ENCODE data around the gene MEGF8.

The MEGF8 gene, protein sequence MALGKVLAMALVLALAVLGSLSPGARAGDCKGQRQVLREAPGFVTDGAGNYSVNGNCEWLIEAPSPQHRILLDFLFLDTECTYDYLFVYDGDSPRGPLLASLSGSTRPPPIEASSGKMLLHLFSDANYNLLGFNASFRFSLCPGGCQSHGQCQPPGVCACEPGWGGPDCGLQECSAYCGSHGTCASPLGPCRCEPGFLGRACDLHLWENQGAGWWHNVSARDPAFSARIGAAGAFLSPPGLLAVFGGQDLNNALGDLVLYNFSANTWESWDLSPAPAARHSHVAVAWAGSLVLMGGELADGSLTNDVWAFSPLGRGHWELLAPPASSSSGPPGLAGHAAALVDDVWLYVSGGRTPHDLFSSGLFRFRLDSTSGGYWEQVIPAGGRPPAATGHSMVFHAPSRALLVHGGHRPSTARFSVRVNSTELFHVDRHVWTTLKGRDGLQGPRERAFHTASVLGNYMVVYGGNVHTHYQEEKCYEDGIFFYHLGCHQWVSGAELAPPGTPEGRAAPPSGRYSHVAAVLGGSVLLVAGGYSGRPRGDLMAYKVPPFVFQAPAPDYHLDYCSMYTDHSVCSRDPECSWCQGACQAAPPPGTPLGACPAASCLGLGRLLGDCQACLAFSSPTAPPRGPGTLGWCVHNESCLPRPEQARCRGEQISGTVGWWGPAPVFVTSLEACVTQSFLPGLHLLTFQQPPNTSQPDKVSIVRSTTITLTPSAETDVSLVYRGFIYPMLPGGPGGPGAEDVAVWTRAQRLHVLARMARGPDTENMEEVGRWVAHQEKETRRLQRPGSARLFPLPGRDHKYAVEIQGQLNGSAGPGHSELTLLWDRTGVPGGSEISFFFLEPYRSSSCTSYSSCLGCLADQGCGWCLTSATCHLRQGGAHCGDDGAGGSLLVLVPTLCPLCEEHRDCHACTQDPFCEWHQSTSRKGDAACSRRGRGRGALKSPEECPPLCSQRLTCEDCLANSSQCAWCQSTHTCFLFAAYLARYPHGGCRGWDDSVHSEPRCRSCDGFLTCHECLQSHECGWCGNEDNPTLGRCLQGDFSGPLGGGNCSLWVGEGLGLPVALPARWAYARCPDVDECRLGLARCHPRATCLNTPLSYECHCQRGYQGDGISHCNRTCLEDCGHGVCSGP (N-terminal part only)

DNA sequence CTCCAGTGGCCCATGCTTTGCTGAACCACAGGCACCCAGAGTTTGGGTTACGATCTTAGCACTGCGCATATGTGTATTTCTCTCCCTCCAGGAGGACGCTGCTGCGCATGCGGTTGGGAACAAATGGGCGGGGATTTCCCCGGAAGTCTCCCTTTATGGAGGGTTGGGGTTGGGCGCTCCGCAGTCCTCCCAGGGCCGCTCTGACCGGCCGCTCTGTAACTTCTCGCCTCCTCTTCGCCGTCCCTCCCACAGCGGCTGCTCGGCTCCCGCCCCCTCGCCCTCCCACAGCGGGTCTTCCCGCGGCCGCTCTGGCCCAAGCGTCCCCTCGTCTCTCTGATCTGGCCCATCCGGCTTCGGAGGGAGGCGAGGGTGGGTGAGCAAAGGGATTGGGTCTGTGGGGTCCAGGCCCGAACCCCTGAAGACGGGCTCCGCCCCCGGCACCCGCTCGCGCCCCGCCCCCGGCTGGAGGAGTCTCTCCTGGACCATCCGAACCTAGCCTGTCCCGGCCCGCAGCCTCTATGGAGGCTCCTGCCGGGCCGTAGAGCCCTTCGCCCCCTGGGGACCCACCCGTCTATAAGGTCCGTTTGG is at the start of gene MEGF8:
Gene MEGF8 (plus strand): TSS at position 328 of the 588 bp plus-strand sequence. CDS start 609 bp downstream, outside the sequence.
- Mint-ChIP-seq H3K27ac (peak within 1 kb of the TSS; percentile 91), H3K4me3 (peak within 1 kb of the TSS; percentile 93 to 96), H3K4me1 (peaks cover 29 to 45% of the 10 kb centered on the region in 2 donors), H3K27me3 (peaks cover 11 to 16% of the 10 kb centered on the region in 2 donors), H3K36me3 (peaks cover 4% of the 10 kb centered on the region in 2 donors), H3K9me3 (no peaks in the 10 kb centered on the region)
- ATAC-seq (replicated peaks): peak; percentile 94 to 96
- DNase-seq: peak; percentile 98

DNA sequence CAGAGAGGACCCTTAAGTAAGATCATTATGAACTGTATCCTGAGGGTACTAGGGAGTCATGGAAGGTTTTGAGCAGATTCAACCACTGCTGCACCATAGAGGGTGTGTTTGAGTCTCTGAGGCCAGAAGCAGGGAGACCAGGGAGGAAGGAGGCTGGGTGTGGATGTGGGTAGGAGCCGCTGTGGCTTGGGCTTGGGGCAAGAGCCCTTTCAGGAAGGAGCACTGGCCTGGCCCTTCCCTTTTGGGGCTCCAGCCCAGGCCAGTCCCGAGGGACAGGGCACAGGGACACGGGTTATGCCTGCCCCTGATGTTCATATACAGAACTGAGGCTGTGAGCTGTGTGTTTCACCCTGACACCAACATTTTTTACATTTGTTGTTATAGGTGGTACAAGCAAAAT is 49.2 kb upstream of the MEGF8 start:
- H3K4me3 Mint-ChIP-seq: no peak overlapping the region
- H3K4me1 Mint-ChIP-seq: peaks cover 39 to 53% of the 10 kb centered on the region in 2 donors

DNA sequence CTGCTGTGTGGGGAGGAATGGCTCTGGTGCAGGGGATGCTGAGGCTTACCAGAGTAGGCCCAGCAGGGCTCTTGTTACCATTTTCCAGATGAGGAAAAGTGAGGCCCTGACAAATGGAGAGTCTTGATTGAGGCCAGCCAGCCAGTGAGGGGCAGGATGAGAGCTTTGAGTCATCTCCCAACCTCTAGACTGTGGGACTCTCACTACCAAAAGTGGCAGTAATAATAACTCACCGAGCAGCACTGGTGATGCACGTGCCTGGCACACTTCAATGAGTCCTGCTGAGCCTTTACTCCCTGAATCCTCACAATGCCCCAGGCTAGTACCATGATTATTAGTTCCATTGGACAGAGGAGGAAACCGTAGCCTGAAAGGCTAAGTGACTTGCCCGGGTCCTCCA is 48.6 kb upstream of the MEGF8 start:
- Mint-ChIP-seq H3K9me3 (no peaks in the 10 kb centered on the region), H3K4me3 (no peak overlapping the region), H3K27me3 (no peaks in the 10 kb centered on the region), H3K36me3 (peaks cover 24 to 31% of the 10 kb centered on the region in 2 donors), H3K4me1 (peaks cover 39 to 49% of the 10 kb centered on the region in 2 donors), H3K27ac (no peak overlapping the region)
- ATAC-seq (replicated peaks): no peak
- DNase-seq: no peak

More for the DNA sequence above, 49.2 kb upstream of the MEGF8 start:
- Mint-ChIP-seq H3K9me3 (no peaks in the 10 kb centered on the region), H3K36me3 (peaks cover 29 to 36% of the 10 kb centered on the region in 2 donors), H3K27ac (no peak overlapping the region), H3K27me3 (no peaks in the 10 kb centered on the region)
- ATAC-seq (replicated peaks): no peak
- DNase-seq: no peak

DNA sequence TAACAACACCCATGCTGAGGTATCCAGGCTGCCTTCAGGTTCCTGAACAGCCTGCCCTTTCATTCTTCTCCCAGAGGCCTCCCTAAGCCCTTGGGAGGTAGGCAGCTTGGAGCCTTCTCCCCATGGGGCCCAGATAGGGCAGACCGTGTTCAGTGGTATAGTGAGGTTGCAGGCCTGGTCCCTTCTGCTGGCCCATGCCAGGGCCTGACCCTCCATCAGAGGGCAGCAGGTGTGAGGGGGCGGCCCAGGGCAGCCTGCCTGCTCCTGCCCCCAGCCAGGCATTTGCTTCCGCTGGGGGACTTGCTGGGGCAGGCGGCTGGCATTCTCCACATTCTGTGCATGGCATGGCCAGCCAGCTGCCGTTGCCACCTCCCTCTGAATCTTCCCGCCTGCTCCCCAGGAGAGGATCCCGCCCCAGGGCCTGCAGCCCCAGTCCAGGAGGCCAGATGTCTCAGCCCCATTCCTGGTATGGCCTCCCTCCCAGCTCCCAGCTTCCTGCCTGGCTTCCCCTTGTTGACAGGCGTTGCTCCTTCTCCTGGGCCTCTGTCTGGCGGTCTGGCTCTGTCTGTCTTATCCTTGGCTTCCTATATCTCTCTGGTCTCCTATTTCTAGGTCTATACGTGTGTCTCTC is 47.5 kb upstream of the MEGF8 start:
- ATAC-seq (replicated peaks): no peak
- H3K36me3 Mint-ChIP-seq: peaks cover 21 to 31% of the 10 kb centered on the region in 2 donors
- H3K27me3 Mint-ChIP-seq: no peaks in the 10 kb centered on the region
- H3K27ac Mint-ChIP-seq: peak overlapping the region; percentile 3
- no peaks in the 10 kb centered on the region for H3K9me3 Mint-ChIP-seq
- H3K4me1 Mint-ChIP-seq: peaks cover 45 to 49% of the 10 kb centered on the region in 2 donors
- no peak for DNase-seq
- peak overlapping the region in 1 of 2 donors; percentile 29 for H3K4me3 Mint-ChIP-seq

DNA sequence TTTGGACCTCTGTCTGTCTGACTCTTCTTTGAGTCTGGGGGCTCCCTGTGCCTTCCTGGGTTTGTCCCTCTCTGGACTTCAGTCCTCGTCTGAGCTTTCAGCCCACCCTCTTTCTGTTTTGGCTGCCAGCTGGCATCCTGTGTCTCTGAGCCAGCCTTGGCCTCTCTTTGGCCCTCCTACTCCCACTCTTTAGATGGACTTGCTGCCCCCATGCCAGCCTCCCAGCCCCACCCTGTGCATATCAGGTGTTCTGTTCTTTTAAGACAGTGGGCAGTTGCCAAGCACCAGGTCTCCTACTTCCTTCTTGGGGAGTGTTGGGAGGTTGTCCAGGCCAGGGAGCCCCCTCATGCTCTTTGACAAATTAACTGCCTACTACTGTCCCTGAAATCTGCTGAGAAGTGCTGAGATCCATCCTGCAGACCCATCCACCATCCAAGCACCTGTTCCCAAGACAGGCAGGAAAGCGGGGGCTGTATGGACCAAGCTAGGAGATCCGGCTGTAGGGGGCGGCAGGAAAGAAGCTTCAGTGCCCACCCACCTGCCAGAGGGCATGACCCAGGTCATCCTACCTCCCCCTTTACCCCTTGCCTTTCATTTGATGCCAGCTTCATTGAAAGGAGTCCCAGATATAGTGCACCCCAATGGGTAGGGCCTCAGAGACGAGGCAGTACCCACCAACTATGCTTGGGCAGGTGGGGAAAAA is 46.8 kb upstream of the MEGF8 start:
- H3K4me1 Mint-ChIP-seq: peaks cover 45 to 49% of the 10 kb centered on the region in 2 donors
- H3K4me3 Mint-ChIP-seq: peak overlapping the region; percentile 87 to 89

DNA sequence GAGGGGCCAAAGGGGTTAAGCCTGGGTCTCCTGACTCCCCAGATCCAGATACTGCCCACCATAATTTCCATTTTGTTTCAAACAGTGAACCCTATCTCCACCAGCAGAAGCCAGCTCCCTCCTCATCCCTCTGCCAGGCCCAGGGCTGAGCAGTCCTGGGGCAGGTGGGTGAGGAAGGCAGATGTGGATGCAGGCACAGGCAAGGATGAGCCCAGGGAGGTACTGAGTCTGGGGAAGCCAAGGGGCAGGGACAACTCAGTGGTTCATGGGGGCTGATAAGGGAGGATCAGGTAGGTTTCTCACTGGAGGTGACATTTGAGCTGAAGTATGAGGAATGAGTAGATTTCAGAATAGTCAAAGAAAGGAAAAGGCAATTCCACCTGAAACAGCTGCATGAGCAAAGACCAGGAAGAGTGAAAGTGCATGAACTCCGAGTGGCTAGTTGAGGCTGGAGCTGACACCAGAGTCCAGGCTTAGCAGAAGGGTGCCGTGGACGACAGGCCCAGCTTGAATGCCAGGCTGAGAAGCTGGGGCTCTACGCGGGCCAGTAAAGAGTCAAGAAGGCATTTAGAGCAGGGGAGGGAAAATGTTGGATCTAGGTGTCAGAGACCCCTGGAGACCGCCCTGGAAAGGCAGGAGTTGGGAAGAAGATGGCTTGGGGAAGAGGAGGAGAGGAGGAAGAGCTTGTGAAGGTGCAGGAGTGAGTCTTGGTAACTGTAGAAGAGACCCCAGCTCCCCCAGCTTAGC is 46.1 kb upstream of the MEGF8 start:
- H3K36me3 Mint-ChIP-seq: peaks cover 17% of the 10 kb centered on the region in 2 donors
- H3K9me3 Mint-ChIP-seq: no peaks in the 10 kb centered on the region
- DNase-seq (no peak), ATAC-seq (replicated peaks) (no peak)
- H3K27ac Mint-ChIP-seq: peak overlapping the region; percentile 88
- H3K4me3 Mint-ChIP-seq: peak overlapping the region; percentile 87 to 89
- H3K27me3 Mint-ChIP-seq: no peaks in the 10 kb centered on the region
- peaks cover 42 to 46% of the 10 kb centered on the region in 2 donors for H3K4me1 Mint-ChIP-seq

More for the DNA sequence above, 46.8 kb upstream of the MEGF8 start:
- peaks cover 19 to 25% of the 10 kb centered on the region in 2 donors for H3K36me3 Mint-ChIP-seq
- DNase-seq (no peak), ATAC-seq (replicated peaks) (no peak)
- no peaks in the 10 kb centered on the region for H3K9me3 Mint-ChIP-seq
- H3K27me3 Mint-ChIP-seq: no peaks in the 10 kb centered on the region
- peak overlapping the region; percentile 88 for H3K27ac Mint-ChIP-seq

DNA sequence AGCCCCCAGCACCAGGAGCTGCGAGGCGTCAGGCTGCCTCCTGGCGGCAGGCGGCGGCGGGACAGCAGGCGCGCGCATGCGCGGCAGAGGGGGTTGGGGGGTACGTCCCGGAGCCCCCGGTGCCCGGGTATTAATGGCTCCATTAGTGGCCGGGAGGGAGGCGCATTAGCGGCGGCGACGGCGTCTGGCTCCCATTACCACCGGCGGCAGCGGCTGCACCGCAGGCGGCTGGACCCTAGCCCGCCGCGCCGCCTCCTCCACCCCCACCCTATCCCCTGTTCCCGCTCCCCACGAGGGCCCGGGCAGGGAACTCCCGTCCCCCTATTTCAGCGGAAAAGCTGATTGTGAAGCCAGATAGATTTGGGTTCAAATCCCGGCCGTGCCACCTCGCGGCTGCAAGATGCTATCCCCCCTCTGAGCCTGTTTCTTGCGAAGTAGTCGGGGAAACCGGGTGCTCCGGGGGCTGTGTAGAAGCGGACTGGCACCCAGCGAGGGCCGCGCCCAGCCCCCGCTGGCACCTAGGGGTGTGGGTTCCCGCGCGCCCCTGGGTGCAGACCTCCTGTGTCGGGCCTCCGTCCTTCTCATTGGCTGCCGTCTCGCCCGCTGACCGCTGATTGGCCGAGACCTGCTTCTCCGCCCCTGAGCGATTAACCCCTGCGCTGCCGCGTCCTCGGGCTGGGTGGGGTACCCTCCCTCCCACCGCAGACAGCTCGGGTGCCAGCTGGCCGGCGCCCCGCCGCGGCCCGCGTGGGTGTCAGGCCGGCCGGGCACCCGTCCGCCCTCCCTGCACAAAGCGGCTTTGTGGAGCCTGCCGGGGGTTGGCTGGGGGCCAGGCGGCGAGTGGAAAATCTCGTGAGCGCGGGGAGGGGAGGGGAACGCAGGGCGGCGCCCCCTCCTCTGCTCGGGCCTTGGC is 45.3 kb upstream of the MEGF8 start:
- Mint-ChIP-seq H3K36me3 (peaks cover 9 to 13% of the 10 kb centered on the region in 2 donors), H3K27ac (peak overlapping the region; percentile 91), H3K4me3 (peak overlapping the region; percentile 87 to 89), H3K9me3 (no peaks in the 10 kb centered on the region), H3K4me1 (peaks cover 44% of the 10 kb centered on the region in 2 donors), H3K27me3 (no peaks in the 10 kb centered on the region)
- ATAC-seq (replicated peaks): peak; percentile 55 to 63
- peak; percentile 91 for DNase-seq

DNA sequence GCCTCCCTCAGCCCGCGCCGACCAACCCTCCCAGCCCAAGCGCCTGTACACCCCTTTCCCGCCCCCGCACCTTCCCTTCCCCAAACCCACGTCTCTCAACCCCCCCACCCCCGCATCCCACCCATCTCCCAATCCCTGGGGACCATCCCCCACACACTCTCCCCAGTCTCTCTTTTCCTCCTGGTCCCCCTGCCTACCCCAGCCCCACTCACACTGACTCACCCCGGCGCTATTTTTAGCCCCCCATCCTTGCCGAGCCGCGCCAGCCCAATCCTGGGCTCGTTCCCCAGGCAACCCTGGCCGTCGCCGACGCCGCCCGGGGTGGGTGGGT is 44.7 kb upstream of the MEGF8 start:
- peaks cover 6 to 10% of the 10 kb centered on the region in 2 donors for H3K36me3 Mint-ChIP-seq
- H3K4me3 Mint-ChIP-seq: peak overlapping the region; percentile 87 to 89
- peak overlapping the region; percentile 91 for H3K27ac Mint-ChIP-seq
- no peaks in the 10 kb centered on the region for H3K9me3 Mint-ChIP-seq
- H3K27me3 Mint-ChIP-seq: no peaks in the 10 kb centered on the region
- no peak for DNase-seq
- peaks cover 46% of the 10 kb centered on the region in 2 donors for H3K4me1 Mint-ChIP-seq
- ATAC-seq (replicated peaks): peak; percentile 0 to 1

DNA sequence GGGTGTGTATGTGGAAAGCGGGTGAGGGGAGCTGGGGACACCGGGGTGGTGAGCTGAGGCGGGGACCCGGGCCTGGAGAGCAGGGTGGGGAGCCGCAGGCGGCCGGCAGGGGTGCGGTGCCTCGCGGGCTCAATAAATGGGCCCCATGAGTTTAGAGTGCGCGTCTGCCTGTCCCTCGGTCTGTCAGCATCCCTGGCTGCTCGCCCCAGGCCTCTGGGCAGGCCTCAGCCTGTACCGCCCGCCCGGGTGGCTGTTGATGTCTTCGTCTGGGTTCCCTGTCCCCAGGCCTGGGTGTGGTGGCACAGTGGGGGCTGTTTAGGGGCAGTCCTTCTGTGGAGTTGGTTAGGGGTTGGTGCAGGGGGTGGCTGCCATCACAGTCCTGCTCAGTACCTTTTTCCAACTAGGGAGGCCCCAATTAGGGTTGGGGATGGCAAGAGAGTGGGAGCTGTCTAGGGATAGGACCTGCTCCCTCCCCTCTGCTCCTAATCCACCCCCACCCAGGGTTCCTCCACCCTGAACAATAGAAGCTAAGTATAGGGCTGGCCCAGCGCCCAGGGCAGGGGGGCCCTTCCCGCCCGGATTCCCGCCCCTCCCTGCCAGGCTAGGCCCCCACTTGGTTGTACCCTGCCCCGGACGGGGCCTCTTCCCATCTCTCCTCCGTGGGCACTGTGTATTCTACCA is 44.1 kb upstream of the MEGF8 start:
- H3K27ac Mint-ChIP-seq: peak overlapping the region; percentile 91
- H3K27me3 Mint-ChIP-seq: no peaks in the 10 kb centered on the region
- ATAC-seq (replicated peaks): peak; percentile 1 to 5
- peak; percentile 32 for DNase-seq
- H3K4me1 Mint-ChIP-seq: peaks cover 46% of the 10 kb centered on the region in 2 donors
- H3K9me3 Mint-ChIP-seq: no peaks in the 10 kb centered on the region
- H3K36me3 Mint-ChIP-seq: peaks cover 4 to 10% of the 10 kb centered on the region in 2 donors
- H3K4me3 Mint-ChIP-seq: peak overlapping the region; percentile 87 to 89

DNA sequence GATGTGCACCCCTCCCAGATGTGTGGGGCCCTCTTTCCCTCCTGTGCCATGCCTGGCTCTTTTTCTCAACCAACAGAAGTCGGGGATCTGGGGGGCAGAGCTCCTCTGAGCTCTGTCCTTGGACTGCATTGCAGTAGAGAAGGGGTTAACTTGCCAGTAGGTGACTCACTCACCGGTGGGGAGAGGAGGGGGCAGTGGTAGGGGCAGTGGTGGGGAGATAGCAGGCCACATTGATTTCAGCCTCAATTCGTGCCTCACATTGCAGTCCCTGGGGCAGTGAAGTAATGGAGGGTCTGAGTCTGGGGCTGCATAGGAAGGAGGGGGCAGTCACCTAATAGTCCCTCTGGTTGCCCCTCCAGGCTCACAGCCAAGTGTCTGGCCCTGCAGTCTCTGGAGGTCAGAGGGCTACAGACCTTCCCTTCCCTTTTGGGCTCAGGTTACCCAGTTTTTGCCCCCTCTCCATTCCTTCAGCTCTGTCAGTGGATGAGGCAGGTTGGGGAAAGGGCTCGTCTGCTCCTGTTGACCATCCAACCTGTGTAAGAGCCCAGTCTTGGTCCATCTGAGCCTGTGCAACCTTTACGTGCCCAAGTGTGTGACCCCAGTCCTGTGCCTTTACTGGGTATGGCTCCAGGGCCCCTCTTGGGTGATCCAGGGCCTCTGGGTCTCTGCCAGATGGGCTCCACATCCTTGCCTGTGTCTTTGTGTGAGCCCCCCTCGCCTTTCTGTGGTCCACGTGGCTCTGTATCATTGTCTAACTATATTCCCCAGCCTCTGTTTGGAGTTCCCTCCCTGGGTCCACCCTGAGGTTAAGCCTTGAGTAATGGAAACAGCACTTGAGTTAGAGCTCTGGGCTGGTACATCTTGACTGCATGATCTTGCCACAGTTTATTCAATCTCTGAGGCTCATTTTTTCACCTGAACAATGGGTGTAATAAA is 43.3 kb upstream of the MEGF8 start:
- H3K27ac Mint-ChIP-seq: peak overlapping the region; percentile 87
- no peaks in the 10 kb centered on the region for H3K9me3 Mint-ChIP-seq
- peaks cover 47% of the 10 kb centered on the region in 2 donors for H3K4me1 Mint-ChIP-seq
- no peak for ATAC-seq (replicated peaks)
- peaks cover 4 to 10% of the 10 kb centered on the region in 2 donors for H3K36me3 Mint-ChIP-seq
- peak overlapping the region; percentile 87 to 89 for H3K4me3 Mint-ChIP-seq
- no peak for DNase-seq
- H3K27me3 Mint-ChIP-seq: no peaks in the 10 kb centered on the region
